Measurements from ENCODE around the gene FAM13A. TPM values are rescaled to one million over a fixed set of nuclear protein-coding genes. Genes with fewer than 3 reads are reported as not detected.

Gene FAM13A
- total RNA-seq, 1 donor from 2014 or later, result 16.9 TPM

- Histone ChIP-seq H3K36me3 (peaks cover 53% of the 10 kb centered on the region), H3K4me3 (no peak overlapping the region), H3K27me3 (ENCODE audit: low read depth) (no peaks in the 10 kb centered on the region), H3K27ac (replicated peaks) (no peak overlapping the region), H3K9me3 (replicated peaks) (no peaks in the 10 kb centered on the region), H3K4me1 (peaks cover 13% of the 10 kb centered on the region)
- intact Hi-C loops (cut with micrococcal nuclease), result no loop called here
- no peak for TF ChIP-seq CTCF (IDR thresholded peaks at IDR 0.05; ENCODE audit: borderline replicate concordance)
- no peak for DNase-seq
Measured at GRCh38 chr4:88788895-88789294, 268.1 kb downstream of the FAM13A start.

- Histone ChIP-seq H3K4me1 (peaks cover 8% of the 10 kb centered on the region), H3K27me3 (ENCODE audit: low read depth) (no peaks in the 10 kb centered on the region), H3K4me3 (no peak overlapping the region), H3K9me3 (replicated peaks) (no peaks in the 10 kb centered on the region), H3K27ac (replicated peaks) (no peak overlapping the region), H3K36me3 (peaks cover 57% of the 10 kb centered on the region)
- no peak for DNase-seq
- intact Hi-C loops (cut with micrococcal nuclease), result no loop called here
- no peak for TF ChIP-seq CTCF (IDR thresholded peaks at IDR 0.05; ENCODE audit: borderline replicate concordance)
Measured at GRCh38 chr4:88788424-88788823, 268.6 kb downstream of the FAM13A start.

GRCh38 chr4:88786011-88786410 is 271.0 kb downstream of the FAM13A start:
- H3K4me3 ChIP-seq, result no peak overlapping the region
- no peaks in the 10 kb centered on the region for H3K4me1 ChIP-seq
- no peak for TF ChIP-seq CTCF (IDR thresholded peaks at IDR 0.05; ENCODE audit: borderline replicate concordance)
- no peak overlapping the region for H3K27ac ChIP-seq (replicated peaks)
- intact Hi-C loops (cut with micrococcal nuclease), result no loop called here
- no peaks in the 10 kb centered on the region for H3K9me3 ChIP-seq (replicated peaks)
- H3K36me3 ChIP-seq, result peaks cover 74% of the 10 kb centered on the region
- no peak for DNase-seq
- no peaks in the 10 kb centered on the region for H3K27me3 ChIP-seq (ENCODE audit: low read depth)

GRCh38 chr4:88780389-88780788 is 276.6 kb downstream of the FAM13A start:
- H3K9me3 ChIP-seq (replicated peaks), result no peaks in the 10 kb centered on the region
- H3K36me3 ChIP-seq, result peaks cover 79% of the 10 kb centered on the region
- no peak overlapping the region for H3K27ac ChIP-seq (replicated peaks)
- intact Hi-C loops (cut with micrococcal nuclease), result no loop called here
- no peak overlapping the region for H3K4me3 ChIP-seq
- no peak for TF ChIP-seq CTCF (IDR thresholded peaks at IDR 0.05; ENCODE audit: borderline replicate concordance)
- no peaks in the 10 kb centered on the region for H3K27me3 ChIP-seq (ENCODE audit: low read depth)
- H3K4me1 ChIP-seq, result no peaks in the 10 kb centered on the region
- DNase-seq, result no peak

GRCh38 chr4:88779431-88779830 is 277.6 kb downstream of the FAM13A start:
- no peak for TF ChIP-seq CTCF (IDR thresholded peaks at IDR 0.05; ENCODE audit: borderline replicate concordance)
- no peak overlapping the region for H3K4me3 ChIP-seq
- no peaks in the 10 kb centered on the region for H3K4me1 ChIP-seq
- peaks cover 73% of the 10 kb centered on the region for H3K36me3 ChIP-seq
- no peak for DNase-seq
- no peaks in the 10 kb centered on the region for H3K27me3 ChIP-seq (ENCODE audit: low read depth)
- no peak overlapping the region for H3K27ac ChIP-seq (replicated peaks)
- intact Hi-C loops (cut with micrococcal nuclease), result no loop called here
- no peaks in the 10 kb centered on the region for H3K9me3 ChIP-seq (replicated peaks)

GRCh38 chr4:88775529-88775928 is 281.5 kb downstream of the FAM13A start:
- Histone ChIP-seq H3K27ac (replicated peaks) (no peak overlapping the region), H3K4me1 (no peaks in the 10 kb centered on the region), H3K4me3 (no peak overlapping the region), H3K27me3 (ENCODE audit: low read depth) (no peaks in the 10 kb centered on the region), H3K9me3 (replicated peaks) (no peaks in the 10 kb centered on the region), H3K36me3 (peaks cover 58% of the 10 kb centered on the region)
- DNase-seq, result no peak
- intact Hi-C loops (cut with micrococcal nuclease), result no loop called here
- TF ChIP-seq CTCF (IDR thresholded peaks at IDR 0.05; ENCODE audit: borderline replicate concordance), result no peak
